NCI-H1694 (cell line): ENCODE measurements around the gene ADGRF3.
"Not testable (repeated sequence)": the region's sequence is repeated elsewhere in the genome, so short reads cannot be mapped to it uniquely, and the experiment has no call there.

ENCODE experiments used
- DNase-seq: peaks from one replicate; lab custom pipeline; 2025; lab: John Stamatoyannopoulos, UW

ADGRF3 gene

GRCh38 chr2:26346454-26347053 is at the start of gene ADGRF3:
Gene ADGRF3 (minus strand): TSS chr2:26346789. CDS start chr2:26346234, 555 bp downstream.
- peak; percentile 56 for DNase-seq

- no peak for DNase-seq
Measured at GRCh38 chr2:26395394-26395793, 48.8 kb upstream of the ADGRF3 start.

GRCh38 chr2:26394694-26395093 is 48.1 kb upstream of the ADGRF3 start:
- no peak for DNase-seq

GRCh38 chr2:26387189-26387588 is 40.6 kb upstream of the ADGRF3 start:
- no peak for DNase-seq

- no peak for DNase-seq
Measured at GRCh38 chr2:26384597-26384996, 38.0 kb upstream of the ADGRF3 start.

- no peak for DNase-seq
Measured at GRCh38 chr2:26384183-26384582, 37.6 kb upstream of the ADGRF3 start.

GRCh38 chr2:26382564-26382963 is 36.0 kb upstream of the ADGRF3 start:
- no peak for DNase-seq

- DNase-seq: no peak
Measured at GRCh38 chr2:26380281-26380680, 33.7 kb upstream of the ADGRF3 start.

- no peak for DNase-seq
Measured at GRCh38 chr2:26376799-26377198, 30.2 kb upstream of the ADGRF3 start.

- not testable (repeated sequence) for DNase-seq
Measured at GRCh38 chr2:26370909-26371308, 24.3 kb upstream of the ADGRF3 start.

- not testable (repeated sequence) for DNase-seq
Measured at GRCh38 chr2:26369664-26370063, 23.1 kb upstream of the ADGRF3 start.

GRCh38 chr2:26366957-26367356 is 20.4 kb upstream of the ADGRF3 start:
- DNase-seq: no peak

GRCh38 chr2:26364669-26365068 is 18.1 kb upstream of the ADGRF3 start:
- DNase-seq: no peak

GRCh38 chr2:26363958-26364357 is 17.4 kb upstream of the ADGRF3 start:
- no peak for DNase-seq

GRCh38 chr2:26363323-26363722 is 16.7 kb upstream of the ADGRF3 start:
- DNase-seq: no peak

- no peak for DNase-seq
Measured at GRCh38 chr2:26359886-26360473, 13.4 kb upstream of the ADGRF3 start.

- no peak for DNase-seq
Measured at GRCh38 chr2:26356771-26357170, 10.2 kb upstream of the ADGRF3 start.

GRCh38 chr2:26356111-26356510 is 9.5 kb upstream of the ADGRF3 start:
- DNase-seq: no peak

GRCh38 chr2:26355038-26355995 is 8.7 kb upstream of the ADGRF3 start:
- DNase-seq: no peak

- DNase-seq: not testable (repeated sequence)
Measured at GRCh38 chr2:26354469-26354868, 7.9 kb upstream of the ADGRF3 start.

- DNase-seq: no peak
Measured at GRCh38 chr2:26352892-26353291, 6.3 kb upstream of the ADGRF3 start.

GRCh38 chr2:26351375-26352090 is 4.9 kb upstream of the ADGRF3 start:
- DNase-seq: no peak
